Endodermal cell (in vitro differentiated cells): Measurements from ENCODE around the gene BICD2. TPM values are rescaled to one million over a fixed set of nuclear protein-coding genes. Genes with fewer than 3 reads are reported as not detected.
A peak's percentile ranks its signal among the peaks of the same experiment; 100 is the strongest.

ENCODE experiments used
- DNase-seq: peaks from one replicate; pipeline ENCODE4 v3.0.0-alpha.2; 2017
- H3K27ac ChIP-seq: 2 replicates; pipeline ENCODE4 v1.5.1; 2013; ENCODE audit warnings: mild to moderate bottlenecking, low read depth, low read length, moderate library complexity
- H3K27me3 ChIP-seq: 2 replicates; pipeline ENCODE4 v1.6.1; 2013; ENCODE audit warnings: mild to moderate bottlenecking, low read length, moderate library complexity; ENCODE audit not compliant: insufficient read depth, control insufficient read depth, poor library complexity, severe bottlenecking
- H3K36me3 ChIP-seq: 2 replicates; pipeline ENCODE4 v1.7.0; 2013; ENCODE audit warnings: mild to moderate bottlenecking, low read length, moderate library complexity; ENCODE audit not compliant: control insufficient read depth, insufficient read depth
- H3K4me1 ChIP-seq: one replicate; pipeline ENCODE4 v1.7.0; 2013; ENCODE audit warnings: low read length; ENCODE audit not compliant: control insufficient read depth, insufficient read depth
- H3K4me3 ChIP-seq: 2 replicates; pipeline ENCODE4 v1.5.1; 2013; ENCODE audit warnings: mild to moderate bottlenecking, low read length, moderate library complexity
- H3K9ac ChIP-seq: 2 replicates; pipeline ENCODE4 v1.6.1; 2013; ENCODE audit warnings: mild to moderate bottlenecking, low read length, moderate library complexity; ENCODE audit not compliant: poor library complexity, severe bottlenecking; ENCODE audit errors: extremely low read depth
- H3K9me3 ChIP-seq: 2 replicates; pipeline ENCODE4 v1.6.1; 2013; ENCODE audit warnings: mild to moderate bottlenecking, low read length, moderate library complexity; ENCODE audit not compliant: control insufficient read depth
- H3K27ac Mint-ChIP-seq: 2 replicates; pipeline ENCODE4 v1.8.0; 2020; ENCODE audit warnings: mixed read lengths
- H3K27me3 Mint-ChIP-seq: 2 replicates; pipeline ENCODE4 v1.8.0; 2021; ENCODE audit warnings: mild to moderate bottlenecking, mixed read lengths; ENCODE audit not compliant: insufficient read depth
- H3K36me3 Mint-ChIP-seq: 2 replicates; pipeline ENCODE4 v1.8.0; 2020; ENCODE audit warnings: low read depth, mixed read lengths
- H3K4me1 Mint-ChIP-seq: 2 replicates; pipeline ENCODE4 v1.8.0; 2020; ENCODE audit warnings: mixed read lengths
- H3K4me3 Mint-ChIP-seq: 2 replicates; pipeline ENCODE4 v1.8.0; 2020; ENCODE audit warnings: mild to moderate bottlenecking, moderate library complexity, mixed read lengths
- H3K9me3 Mint-ChIP-seq: 2 replicates; pipeline ENCODE4 v1.8.0; 2020; ENCODE audit warnings: mild to moderate bottlenecking, mixed read lengths
- WGBS, 2 experiments: methylation state at CpG; one replicate each; pipeline versions ENCODE4 v1.1.5 to v1.1.7; 2013; ENCODE audit warnings: missing lambda C conversion rate in 2 of 2, mixed read lengths in 1 of 2; ENCODE audit not compliant: insufficient coverage in 1 of 2, insufficient read length in 1 of 2; 5-methylcytosine and 5-hydroxymethylcytosine counted together
- total RNA-seq, 2 donors: library from RNA; stranded (reverse); fragmentation: NEBNext Ultra II Directional in 1 of 2; extraction: Animal tissue kit (Norgen Biotek cat#: 25700) in 1 of 2; gene quantifications; 2 replicates in 1 of 2; 3 replicates in 1 of 2; pipeline ENCODE4 v1.2.1, GENCODE V29; 2021
- TF ChIP-seq, protein P1 (sequence below): fragments of 200-600 bp; sonication (generic); conservative IDR thresholded peaks from 2 replicates; pipeline ENCODE4 v1.5.0; 2021; ENCODE audit warnings: antibody characterized with exemption, mild to moderate bottlenecking

The BICD2 gene
- total RNA-seq, 2 donors from 2014 or later: 20.7 to 20.9 TPM

DNA sequence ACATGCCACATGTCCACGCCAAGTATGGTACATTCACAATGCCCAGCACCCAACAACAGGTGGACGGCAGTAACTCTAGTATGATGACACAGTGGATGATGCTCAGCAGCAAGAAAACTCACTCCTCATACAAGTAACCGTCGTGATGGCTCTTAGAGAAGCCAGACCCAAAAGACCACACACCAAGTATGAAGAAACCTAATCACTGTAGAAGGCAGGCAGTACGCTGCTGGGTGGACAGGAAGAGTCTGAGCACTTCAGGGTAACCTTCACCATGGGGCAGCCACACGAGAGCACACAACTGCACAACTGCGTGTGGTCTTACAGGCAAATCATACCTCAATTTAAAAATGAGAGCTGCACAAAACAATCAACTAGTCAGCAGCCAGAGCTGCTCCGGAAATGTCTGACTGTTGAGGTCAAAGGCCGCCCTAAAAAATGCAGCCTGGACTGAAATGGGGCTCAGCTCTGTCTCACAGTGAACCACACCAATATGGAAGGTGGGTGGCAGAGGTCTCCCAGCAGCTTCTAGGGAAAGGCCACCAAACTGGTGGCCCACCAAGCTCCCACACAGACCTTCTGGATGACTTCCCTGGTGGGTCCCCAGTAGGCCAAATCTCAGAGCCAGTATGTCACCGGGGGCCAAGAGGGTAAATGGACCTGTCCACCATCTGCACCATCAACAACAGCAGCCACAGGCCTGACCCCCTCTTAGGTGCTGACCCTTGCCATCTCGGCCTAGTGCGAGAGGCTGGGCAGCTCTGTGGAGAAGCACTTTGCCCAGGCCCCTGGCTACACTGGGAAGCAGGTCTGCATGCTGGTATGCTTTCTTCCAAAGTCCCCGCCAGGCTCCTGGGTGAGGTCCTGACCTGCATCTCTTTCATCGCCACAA, 17.8 kb downstream of the BICD2 start:
- H3K27ac Mint-ChIP-seq: peak overlapping the region; percentile 26
- no peak overlapping the region for H3K9ac ChIP-seq
- H3K4me3 Mint-ChIP-seq: no peak overlapping the region
- peaks cover 3% of the 10 kb centered on the region for H3K36me3 Mint-ChIP-seq
- no peaks in the 10 kb centered on the region for H3K27me3 ChIP-seq
- H3K9me3 Mint-ChIP-seq: no peaks in the 10 kb centered on the region
- DNase-seq: no peak
- WGBS, 2 experiments: 95 to 100% methylated on average over 5 to 14 of the region's 14 CpGs
- TF ChIP-seq, protein P1, sequence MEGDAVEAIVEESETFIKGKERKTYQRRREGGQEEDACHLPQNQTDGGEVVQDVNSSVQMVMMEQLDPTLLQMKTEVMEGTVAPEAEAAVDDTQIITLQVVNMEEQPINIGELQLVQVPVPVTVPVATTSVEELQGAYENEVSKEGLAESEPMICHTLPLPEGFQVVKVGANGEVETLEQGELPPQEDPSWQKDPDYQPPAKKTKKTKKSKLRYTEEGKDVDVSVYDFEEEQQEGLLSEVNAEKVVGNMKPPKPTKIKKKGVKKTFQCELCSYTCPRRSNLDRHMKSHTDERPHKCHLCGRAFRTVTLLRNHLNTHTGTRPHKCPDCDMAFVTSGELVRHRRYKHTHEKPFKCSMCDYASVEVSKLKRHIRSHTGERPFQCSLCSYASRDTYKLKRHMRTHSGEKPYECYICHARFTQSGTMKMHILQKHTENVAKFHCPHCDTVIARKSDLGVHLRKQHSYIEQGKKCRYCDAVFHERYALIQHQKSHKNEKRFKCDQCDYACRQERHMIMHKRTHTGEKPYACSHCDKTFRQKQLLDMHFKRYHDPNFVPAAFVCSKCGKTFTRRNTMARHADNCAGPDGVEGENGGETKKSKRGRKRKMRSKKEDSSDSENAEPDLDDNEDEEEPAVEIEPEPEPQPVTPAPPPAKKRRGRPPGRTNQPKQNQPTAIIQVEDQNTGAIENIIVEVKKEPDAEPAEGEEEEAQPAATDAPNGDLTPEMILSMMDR: no peak
- H3K9me3 ChIP-seq: no peaks in the 10 kb centered on the region
- peaks cover 24% of the 10 kb centered on the region for H3K4me1 Mint-ChIP-seq
- peaks cover 7% of the 10 kb centered on the region for H3K4me1 ChIP-seq
- no peaks in the 10 kb centered on the region for H3K36me3 ChIP-seq
- no peak overlapping the region for H3K4me3 ChIP-seq
- H3K27me3 Mint-ChIP-seq: no peaks in the 10 kb centered on the region
- peak overlapping the region; percentile 42 for H3K27ac ChIP-seq

DNA sequence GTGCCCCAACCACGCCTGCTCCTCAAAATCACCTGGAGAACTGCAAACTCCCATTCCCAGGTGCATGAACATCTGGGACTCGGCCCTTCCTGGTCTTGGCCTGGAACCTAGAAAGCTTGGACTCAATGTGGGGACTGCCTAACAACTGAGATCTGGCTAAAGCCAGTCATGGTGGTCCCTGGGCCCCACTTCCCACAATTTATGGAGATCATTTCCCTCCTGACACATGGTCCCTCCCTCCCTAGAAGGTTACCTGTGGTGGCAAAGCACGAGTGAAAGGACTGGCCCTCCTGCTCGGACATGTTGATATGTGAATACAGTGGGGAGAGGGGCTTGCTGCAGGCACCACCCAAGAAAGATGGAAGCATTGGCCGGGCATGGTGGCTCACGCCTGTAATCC, 18.8 kb downstream of the BICD2 start:
- peaks cover 24% of the 10 kb centered on the region for H3K4me1 Mint-ChIP-seq
- Histone ChIP-seq H3K27me3 (no peaks in the 10 kb centered on the region), H3K4me1 (peaks cover 7% of the 10 kb centered on the region), H3K9me3 (no peaks in the 10 kb centered on the region), H3K27ac (no peak overlapping the region), H3K36me3 (no peaks in the 10 kb centered on the region), H3K9ac (no peak overlapping the region), H3K4me3 (no peak overlapping the region)
- H3K27ac Mint-ChIP-seq: peak overlapping the region; percentile 74
- 90 to 93% methylated on average over 2 to 6 of the region's 6 CpGs for WGBS, 2 experiments
- H3K27me3 Mint-ChIP-seq: no peaks in the 10 kb centered on the region
- H3K9me3 Mint-ChIP-seq: no peaks in the 10 kb centered on the region
- no peak for DNase-seq
- TF ChIP-seq, protein P1: no peak
- no peaks in the 10 kb centered on the region for H3K36me3 Mint-ChIP-seq
- no peak overlapping the region for H3K4me3 Mint-ChIP-seq

DNA sequence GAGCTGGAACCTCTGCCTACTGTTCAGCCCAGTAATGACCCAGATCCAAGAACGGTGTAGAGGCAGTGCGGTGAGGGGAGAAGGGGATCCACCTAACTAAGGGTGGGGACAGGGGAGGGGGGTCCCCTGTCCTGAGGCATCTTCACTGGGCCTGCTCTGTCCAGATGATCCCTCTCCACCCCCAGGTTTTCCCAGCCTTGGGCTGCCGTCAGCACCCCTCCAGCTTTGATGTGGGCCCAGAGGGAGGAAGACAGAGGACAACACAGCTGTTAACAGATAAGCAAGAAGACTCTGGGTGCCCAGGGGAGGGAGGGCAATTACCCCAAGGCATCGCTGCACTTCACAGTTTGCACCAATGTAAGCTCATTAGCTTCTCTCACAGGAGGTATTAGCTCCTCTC, 19.3 kb downstream of the BICD2 start:
- Histone ChIP-seq H3K4me1 (peaks cover 7% of the 10 kb centered on the region), H3K36me3 (no peaks in the 10 kb centered on the region), H3K4me3 (no peak overlapping the region), H3K9ac (no peak overlapping the region), H3K27ac (no peak overlapping the region), H3K9me3 (no peaks in the 10 kb centered on the region), H3K27me3 (no peaks in the 10 kb centered on the region)
- Mint-ChIP-seq H3K4me3 (no peak overlapping the region), H3K36me3 (no peaks in the 10 kb centered on the region), H3K4me1 (peaks cover 21% of the 10 kb centered on the region), H3K9me3 (no peaks in the 10 kb centered on the region), H3K27ac (peak overlapping the region; percentile 74), H3K27me3 (no peaks in the 10 kb centered on the region)
- TF ChIP-seq, protein P1: no peak
- 83 to 100% methylated on average over 1 to 4 of the region's 4 CpGs for WGBS, 2 experiments
- DNase-seq: peak; percentile 64
